CD4-positive, alpha-beta T cell treated with Interleukin-15 for 1 hour (primary cell): ENCODE measurements around the gene HSPA12B.

Experiments used
- DNase-seq: peaks from one replicate; pipeline ENCODE4 v3.0.0-alpha.2; 2020

The HSPA12B gene

DNA sequence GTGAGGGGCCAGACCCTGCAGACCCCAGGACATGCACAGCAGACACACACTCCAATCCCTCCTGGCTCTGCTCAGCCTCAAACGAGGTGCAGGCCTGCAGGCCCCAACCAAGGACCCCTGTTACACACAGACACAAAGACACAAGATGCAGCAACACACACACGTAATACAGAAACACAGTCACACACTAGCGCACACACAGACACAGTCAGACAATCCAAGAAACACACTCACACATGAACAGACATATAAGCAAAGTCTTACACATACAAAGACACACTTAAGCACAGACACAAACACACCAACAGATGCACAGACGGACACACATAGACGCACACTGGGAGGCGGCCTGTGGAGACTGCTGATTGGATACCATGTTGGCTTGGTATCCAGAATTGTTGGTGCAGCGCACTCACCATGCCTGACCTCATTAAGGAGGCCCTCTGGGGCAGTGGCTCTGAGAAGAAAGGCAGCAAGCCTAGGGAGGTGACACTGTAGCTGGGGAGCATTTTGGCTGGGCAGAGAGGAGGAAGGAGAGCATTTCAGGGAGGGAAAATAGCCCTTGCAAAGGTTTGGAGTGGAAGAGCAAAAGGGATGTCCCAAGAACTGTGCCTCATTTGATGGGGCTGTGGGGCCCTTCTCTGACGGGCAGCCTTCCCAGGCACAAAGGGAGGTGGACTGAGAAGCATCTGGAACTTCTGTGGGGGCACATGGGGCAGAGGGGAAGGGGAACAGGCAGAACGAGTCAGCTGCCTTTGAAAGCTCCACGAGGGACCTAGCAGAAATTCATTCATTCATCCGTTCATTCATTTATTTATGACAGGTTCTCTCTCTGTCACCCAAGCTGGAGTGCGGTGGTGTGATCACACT is 1.4 kb upstream of the HSPA12B start:
- DNase-seq, result no peak

DNA sequence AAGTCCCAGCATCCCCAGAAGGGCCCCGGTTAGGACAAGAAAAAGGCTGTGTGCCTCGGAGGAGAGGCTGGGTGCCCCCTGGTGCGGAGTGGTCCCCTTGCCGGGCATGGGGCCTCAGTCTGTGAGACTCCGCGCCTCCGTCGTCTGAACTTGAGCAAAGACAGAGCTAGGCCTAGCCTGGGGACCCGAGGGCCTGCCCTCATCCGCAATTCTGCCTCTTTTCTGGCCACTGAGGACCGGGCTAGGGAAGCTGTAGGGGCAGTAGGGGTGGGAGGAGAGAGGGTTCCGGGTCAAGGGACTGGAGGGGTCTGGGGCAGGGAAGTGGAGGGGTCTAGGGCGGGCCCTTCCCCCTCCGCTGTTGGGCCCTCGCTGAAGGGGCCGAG is 550 bp upstream of the HSPA12B start:
- DNase-seq, result no peak

DNA sequence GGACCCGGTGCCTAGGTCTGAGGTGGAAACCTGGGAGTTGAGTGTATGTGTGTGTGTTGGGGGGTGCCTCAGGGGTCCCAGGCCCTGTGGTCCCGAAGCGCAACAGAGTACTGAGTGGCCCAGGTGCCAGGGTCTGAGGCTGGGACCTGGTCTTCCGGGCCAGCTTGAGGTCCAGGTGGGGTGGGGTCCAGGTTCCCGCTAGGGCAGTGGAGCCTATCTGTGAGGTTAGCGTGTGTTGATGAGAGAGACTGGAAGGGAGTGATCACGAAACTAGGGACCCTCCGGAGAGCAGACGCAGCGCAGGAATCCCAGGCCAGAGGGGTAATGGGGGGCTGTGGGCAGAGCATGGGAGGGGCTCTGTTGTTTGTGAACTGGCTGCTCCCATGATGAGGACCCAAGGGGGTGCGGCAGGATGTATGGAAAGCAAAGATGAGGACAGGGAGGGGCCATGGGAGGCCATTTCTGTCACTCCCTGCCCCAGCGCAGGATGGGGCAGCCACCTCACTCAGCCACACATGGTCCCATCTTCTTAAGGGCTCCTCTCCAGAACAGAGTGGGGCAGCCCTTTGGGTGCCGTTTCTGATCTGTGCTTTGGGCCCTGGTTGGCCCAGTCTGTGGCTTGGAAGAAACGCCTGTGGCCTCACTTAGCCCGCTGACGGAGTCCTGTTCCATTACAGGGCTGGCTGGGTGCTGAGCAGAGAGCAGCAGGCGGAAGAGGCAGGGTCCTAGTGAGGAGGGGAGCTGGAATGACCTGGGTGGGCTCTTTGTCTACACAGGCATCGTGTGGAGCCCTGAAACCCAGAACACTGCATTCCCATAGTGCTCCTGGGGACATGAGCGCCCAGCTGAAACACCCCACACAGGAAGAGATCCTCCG is 872 bp downstream of the HSPA12B start:
- no peak for DNase-seq

DNA sequence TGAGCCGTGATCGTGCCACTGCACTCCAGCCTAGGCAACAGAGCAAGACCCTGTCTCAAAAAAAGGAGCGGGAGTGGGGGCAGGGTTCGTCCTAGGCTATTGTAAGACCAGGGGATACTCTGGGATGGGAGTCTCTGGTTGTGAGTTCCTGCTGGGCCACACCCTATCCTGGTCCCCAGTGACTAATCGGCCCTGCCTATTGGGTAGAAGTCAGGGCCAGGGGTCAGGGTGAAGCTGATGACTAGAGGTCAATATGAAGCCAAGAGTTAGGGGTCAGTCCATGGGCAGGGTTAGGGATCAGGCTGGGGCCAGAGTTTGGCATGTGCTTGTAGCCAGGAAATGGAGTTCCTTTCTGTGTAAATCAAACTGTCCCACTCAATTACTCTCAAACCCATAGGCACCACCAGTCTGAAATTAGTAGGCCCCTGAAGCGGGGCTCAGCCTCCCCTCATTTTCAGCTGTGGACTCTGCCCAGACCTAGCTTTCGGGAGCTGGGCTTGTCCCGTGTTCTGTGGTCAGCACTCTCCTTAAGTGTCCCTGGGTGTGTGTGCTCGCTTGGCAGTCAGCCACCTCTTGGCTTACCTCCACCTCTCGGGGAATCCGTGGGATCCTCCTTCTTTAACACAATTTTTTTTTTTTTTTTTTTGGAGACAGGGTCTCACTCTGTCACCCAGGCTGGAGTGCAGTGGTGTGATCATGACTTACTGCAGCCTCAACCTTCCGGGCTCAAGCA is 1.8 kb downstream of the HSPA12B start:
- DNase-seq, result no peak

DNA sequence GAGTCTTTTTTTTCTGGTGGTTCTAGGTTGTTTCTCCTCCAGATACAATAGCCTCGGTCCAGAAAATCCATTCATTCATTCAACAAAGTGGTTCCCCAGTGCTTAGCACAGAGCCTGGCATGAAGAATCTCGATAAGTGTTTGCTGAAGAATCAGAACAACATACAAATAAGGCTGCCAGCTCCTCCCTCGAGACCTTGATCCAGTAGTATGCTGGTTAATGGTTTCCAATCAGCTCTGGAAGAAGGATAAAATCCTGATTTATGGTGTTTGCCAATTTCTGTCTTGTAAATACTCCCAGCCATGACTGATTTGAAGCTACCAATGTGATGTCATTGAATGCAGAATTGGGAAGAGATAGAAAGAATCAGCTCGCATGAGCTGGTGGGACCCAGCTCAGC is 3.3 kb downstream of the HSPA12B start:
- DNase-seq, result no peak

DNA sequence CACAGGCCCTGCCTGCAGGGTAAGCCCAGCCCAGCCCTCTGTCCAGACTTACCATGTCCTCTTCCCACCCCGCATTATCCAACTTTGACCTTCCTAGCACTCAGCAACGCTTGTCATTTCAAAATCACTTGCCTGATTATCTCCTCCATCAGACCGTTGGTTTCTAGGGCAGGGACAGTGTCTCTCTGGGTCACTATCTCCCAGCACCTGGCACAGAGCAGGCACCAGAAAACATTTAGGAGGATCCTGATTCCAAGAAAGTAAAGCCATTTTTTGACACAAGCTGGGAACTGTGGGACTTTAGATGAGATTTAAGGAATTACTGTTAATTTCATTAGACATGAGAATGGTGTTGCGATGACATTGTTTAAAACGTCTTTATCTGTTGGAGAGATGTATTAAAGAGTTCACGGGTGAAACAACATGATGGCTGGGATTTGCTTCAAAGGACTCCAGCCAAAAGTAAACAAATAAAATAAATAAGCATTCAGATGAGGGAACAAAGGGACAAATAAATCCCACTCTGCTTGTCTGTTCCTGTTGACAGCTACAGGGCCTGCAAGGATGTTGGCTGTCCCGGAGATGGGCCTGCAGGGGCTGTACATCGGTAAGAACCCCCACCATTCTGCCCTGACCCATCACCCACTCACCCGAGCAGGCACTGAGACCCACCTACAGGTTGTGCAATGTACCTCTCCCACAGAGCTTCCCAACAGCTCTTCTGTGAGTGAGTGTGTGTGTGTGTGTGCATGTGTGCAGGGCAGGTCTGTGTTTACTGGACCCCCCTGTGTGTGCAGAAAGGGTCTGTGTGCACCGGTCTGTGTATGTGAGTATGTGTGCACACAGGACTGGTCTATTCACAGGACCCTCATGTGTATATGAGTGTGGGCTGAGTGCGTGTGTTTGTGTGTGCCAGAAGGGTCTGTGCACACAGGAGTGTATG is 5.9 kb downstream of the HSPA12B start:
- no peak for DNase-seq

DNA sequence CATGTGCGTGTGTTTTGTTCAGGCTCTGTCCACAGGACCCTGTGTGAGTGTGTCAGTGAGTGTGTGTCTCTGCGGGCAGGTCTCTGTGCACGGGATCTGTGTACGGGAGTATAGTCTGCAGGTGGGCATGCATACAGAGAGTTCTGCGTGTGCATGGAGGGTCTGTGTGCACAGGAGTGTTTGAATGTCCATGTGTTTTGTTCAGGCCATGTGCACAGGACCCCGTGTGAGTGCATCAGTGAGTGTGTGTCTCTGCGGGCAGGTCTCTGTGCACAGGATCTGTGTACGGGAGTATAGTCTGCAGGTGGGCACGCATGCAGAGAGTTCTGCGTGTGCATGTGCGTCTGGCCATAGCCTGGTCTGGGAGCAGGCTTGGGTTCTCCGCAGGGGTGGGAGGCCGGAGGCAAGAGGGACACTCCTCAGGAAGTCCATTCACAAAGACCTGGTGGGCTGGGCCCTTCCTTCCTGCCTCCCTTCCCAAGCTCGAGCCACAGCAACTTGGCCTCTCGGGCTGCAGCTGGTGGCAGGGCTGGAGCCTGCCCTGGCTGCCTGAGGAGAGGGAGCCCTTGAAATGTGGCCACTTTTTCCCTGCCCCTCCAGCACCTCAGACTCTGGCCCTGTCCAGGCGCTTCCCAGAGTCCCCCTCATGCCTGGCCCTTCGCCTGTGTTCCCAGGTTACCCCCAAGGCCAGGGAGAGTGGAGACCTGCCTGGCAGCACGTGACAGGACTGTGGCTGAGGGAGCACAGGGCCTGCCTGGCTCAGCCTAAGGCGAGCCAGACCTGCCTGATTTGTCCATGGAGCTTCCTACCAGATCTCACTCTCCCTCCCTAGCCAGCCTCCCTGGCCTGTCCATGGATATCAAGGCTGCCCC is 6.8 kb downstream of the HSPA12B start:
- no peak for DNase-seq

DNA sequence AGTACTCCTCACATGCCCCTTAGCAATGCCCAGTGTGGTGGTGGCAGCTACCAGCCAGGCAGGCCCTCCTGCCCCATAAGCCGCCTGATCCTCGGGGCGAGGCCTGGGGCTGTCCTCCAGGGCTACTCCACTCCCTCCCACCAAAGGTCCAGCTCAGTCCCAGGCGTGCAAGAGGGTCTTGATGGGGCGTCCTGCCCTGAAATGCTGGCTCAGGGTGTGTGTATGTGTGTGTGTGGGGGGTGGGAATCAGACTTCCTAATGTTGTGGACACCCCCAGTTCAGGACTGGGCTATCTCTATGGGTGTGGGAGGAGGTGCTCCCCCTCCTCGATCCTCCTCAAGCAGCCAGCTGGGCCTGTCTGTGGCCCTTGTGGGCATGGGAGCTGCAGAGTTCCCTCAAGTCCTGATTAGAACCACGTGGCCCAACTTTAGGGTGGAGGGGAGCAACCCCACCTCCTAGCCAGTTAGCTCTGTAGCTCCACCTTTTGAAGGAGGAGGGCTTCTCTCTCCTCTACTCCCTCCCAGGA is 7.5 kb downstream of the HSPA12B start:
- DNase-seq, result no peak

DNA sequence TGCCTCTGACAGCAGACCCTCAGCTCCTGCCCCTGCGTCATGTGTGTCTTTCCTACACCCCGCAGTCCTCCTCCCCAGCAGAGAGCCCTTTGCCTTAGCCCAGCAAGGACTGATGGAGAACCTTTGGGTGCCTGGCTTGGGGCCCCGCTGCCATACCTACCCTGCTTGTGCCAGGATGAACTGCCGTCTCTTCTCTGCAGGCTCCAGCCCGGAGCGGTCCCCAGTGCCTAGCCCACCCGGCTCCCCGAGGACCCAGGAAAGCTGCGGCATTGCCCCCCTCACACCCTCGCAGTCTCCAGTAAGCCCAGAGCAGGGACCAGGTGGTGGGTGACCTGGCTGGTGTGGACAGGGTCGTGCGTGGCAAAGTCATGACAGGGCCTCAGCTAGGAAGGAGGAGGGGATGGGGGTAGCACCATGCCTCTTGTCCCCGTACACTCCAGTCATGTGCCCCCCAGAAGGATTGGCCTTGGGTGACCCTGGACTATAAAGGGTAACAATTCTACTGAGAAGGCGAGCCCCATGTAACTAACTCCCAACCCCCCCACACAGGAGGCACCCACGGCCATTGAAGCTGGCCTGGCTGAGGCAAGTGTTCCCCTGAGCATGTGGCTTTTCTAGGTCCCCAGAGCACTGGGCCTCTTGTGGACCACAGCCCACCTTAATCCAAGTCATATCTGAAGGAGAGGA is 8.3 kb downstream of the HSPA12B start:
- no peak for DNase-seq

DNA sequence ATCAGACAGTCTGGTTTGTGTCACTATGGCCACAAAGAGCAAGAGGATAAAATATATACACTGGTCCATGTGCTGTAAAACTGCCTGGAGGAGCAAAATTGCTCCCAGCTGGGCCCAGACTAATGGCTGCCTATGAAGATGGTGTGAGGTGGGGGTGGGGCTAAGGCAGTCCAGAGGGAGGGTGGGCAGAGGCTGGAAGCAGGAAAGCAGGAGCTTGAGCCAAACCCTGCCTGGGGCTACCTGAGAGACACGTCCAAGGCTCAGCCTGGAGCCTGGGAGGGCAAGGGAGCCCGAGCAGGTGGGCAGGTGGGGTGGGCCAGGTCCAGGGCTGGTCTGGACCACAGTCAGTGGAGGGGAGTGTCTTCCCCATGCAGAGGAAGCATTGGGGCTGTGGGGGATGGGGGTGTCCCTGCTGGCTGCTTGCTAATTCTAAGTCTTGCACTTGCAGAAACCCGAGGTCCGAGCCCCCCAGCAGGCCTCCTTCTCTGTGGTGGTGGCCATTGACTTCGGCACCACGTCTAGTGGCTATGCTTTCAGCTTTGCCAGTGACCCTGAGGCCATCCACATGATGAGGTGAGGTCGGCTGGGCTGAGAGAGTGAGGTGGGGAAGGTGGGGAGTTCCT is 9.5 kb downstream of the HSPA12B start:
- DNase-seq, result no peak

DNA sequence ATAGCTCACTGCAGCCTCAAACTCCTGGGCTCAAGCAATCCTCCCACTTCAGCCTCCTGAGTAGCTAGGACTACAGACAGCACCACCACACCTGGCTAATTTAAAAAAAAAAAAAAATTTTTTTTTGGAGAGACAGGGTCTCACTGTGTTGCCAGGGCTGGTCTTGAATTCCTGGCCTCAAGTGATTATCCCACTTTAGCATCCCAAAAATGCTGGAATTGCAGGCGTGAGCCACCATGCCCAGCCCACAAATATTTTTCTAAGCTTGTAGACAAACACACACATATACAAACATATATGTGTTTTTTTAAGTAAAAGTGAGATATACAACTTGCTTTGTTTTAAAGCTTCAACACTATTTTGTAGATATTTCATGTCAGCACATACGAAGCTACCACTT is 10.8 kb downstream of the HSPA12B start:
- DNase-seq, result no peak

DNA sequence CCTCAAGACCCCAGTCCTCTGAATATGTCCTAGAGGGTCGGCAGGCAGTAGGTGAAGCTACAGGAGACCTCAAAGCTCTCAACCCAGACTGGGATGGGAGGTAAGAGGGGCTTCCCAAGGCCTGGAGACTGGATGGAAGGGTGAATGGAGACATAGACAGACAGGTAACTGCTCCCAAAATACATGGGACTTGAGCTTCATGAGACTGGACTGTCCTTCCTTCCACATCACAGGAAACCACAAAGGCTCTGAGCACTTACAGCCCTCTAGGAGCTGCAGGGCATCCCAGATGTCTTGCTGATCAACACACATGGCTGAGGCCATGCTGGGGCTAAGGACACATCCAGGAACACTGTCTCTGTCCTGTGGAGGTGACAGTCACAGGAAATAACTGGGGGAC is 11.6 kb downstream of the HSPA12B start:
- no peak for DNase-seq

DNA sequence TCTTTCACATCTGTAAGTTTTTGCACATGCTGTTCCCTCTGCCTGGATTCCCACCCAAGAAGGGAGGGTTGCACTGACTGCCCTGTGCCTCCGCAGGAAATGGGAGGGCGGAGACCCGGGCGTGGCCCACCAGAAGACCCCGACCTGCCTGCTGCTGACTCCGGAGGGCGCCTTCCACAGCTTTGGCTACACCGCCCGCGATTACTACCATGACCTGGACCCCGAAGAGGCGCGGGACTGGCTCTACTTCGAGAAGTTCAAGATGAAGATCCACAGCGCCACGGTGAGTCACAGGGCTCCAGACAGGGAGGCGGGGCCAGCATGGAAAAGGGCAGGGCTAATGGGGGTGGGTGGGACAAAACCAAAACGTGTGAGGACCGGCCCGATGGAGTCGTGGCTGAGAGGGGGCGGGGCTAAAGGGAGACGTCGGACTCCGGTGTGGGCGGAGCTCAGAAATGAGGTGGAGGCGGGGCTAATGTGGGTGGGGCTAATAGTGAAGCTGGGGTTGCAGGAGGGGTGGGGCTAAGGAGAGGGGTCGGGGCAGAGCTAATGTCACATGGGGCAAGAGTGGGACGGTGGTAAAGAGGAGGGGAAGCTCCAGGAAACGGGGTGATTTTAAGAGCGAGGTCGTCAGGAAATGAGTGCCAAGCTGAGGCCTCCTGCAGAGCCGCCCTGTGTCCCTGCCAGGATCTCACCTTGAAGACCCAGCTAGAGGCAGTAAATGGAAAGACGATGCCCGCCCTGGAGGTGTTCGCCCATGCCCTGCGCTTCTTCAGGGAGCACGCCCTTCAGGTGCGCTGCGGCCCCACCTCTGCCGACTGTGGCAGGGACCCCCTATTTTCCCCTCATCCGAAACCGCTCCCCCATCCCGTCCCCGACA is 12.6 kb downstream of the HSPA12B start:
- DNase-seq, result peak; percentile 87

DNA sequence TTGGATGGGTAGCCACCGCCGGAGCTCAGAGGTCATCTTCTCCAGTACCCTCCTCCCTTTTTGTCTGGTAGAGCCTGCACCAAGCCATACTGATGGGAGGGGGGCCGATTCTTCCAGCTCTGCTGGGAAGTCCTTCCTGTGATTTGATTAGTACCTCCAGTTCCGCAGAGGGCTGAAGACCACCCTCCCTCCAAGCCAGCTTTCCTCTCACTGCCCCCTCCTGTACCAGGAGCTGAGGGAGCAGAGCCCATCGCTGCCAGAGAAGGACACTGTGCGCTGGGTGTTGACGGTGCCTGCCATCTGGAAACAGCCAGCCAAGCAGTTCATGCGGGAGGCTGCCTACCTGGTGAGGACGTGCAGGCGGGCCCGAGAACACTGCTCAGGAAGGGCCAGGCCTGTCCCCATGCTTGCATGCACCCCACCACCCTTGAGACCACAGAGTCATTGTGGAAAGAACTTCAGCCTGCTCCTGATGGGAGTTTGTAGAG is 13.2 kb downstream of the HSPA12B start:
- DNase-seq, result no peak

DNA sequence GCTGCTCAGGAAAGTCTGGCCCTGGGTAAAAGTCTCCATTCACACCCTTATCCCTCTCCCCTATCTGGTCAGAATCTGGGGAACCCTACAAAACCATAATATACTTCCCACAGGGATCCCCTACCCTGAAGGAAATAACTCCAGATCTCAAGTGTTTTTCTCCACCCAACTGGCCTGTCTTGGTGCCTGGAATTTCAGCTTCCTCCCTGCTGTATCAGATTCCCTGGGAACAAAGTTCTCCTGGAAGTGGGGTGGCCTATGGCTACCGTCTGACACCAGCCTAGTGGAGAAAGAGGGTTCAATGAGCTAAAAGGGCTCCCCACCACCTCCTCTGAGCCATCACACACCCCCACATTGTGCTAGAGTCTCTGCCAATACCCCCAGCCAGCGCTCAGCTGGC is 15.0 kb downstream of the HSPA12B start:
- DNase-seq, result no peak

DNA sequence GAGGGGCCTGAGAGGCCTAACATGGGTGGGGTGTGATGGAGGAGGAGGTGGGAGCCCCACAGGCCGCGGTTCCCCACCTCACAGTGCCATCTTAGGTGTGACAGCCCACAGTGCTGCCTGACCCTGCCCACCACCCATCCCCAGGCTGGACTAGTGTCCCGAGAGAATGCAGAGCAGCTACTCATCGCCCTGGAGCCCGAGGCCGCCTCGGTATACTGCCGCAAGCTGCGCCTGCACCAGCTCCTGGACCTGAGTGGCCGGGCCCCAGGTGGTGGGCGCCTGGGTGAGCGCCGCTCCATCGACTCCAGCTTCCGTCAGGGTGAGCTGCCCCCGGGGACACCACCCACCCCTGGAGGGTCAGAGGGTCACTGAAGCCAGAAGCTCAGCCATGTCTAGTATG is 15.6 kb downstream of the HSPA12B start:
- no peak for DNase-seq

DNA sequence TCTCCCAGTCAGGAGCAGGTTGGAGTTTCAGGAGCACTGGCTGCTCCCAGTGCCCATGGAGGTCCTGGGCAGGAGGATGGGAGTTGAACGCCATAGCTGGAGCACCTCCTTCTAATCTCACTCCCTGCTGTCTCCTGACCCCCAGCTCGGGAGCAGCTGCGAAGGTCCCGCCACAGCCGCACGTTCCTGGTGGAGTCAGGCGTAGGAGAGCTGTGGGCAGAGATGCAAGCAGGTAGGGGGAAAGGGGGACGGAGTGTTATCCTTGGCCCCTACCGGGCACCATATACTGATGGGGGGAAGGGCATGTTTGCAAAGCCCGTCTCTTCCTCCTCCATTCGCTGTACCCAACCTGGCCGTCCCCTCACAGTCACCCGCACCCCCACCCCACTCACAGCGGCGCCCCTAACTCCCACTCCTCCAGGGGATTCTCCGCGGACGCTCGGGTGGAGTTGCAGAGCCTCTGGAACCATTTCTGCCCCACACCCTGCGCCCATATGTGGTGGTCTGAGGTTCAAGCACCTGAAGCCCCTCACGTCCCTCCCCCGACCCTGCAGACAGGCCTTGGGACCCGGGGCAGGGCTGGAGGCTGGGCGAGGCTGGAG is 16.7 kb downstream of the HSPA12B start:
- DNase-seq, result no peak
